Astrocyte of the spinal cord (primary cell): ENCODE measurements around the gene TBRG4.

ENCODE experiments used
- DNase-seq: peaks from one replicate; pipeline ENCODE4 v3.0.0; 2011; ENCODE audit warnings: low read depth, low spot score
- H3K4me3 ChIP-seq: 2 replicates; pipeline ENCODE4 v1.5.1; 2011; ENCODE audit warnings: low read depth, mild to moderate bottlenecking, low read length, moderate library complexity
- CTCF ChIP-seq: IDR thresholded peaks from 2 replicates; pipeline ENCODE4 v1.5.1; 2012; ENCODE audit warnings: low read depth, mild to moderate bottlenecking, low read length, inconsistent platforms
- in situ Hi-C: cut with HindIII; loops from 2 replicates; pipeline ENCODE4 v1.10.0; 2017; ENCODE audit warnings: low sequenced_read_pairs

Gene TBRG4

DNA sequence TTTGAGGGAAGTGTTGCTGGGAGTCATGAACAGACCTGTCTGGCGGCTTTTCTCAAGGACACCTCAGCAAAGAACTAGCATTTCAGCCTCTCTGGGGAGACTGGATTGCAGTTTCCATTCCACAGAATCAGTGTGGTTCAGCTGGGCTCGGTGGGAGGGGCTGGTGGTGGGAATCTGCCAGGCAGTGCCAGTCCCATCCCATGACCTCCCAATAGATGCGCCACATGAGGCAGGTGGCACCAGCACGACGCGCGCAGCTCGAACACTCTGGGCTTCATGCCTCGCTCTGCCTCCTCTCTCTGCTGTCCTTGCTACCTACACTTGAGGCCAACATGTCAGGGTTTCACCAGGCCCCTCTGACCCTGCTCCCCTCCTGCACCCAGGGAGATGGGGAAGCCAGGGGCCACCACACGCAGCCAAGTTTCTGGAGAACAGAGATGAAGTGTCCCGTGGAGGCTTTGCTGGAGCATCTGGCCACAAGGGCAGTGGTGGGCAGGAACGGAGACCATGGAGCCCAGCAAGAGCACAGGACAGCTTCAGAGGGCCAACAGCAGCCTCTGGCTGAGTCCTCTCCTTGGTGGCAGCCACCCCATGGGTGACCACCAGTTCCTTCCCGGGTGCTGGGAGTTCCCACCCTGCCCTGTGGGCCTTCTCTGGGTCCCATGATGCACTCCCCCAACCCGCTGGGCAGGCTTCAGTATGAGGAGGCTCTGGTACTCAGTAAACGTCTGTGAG is 25.0 kb downstream of the TBRG4 start:
- TF ChIP-seq CTCF = no peak
- in situ Hi-C loops = no loop called here
- no peak overlapping the region for H3K4me3 ChIP-seq
- DNase-seq = no peak

- in situ Hi-C loops = no loop called here
- no peak for TF ChIP-seq CTCF
- no peak overlapping the region for H3K4me3 ChIP-seq
- DNase-seq = no peak
Observed at GRCh38 chr7:45085619-45086200, 25.8 kb downstream of the TBRG4 start.

DNA sequence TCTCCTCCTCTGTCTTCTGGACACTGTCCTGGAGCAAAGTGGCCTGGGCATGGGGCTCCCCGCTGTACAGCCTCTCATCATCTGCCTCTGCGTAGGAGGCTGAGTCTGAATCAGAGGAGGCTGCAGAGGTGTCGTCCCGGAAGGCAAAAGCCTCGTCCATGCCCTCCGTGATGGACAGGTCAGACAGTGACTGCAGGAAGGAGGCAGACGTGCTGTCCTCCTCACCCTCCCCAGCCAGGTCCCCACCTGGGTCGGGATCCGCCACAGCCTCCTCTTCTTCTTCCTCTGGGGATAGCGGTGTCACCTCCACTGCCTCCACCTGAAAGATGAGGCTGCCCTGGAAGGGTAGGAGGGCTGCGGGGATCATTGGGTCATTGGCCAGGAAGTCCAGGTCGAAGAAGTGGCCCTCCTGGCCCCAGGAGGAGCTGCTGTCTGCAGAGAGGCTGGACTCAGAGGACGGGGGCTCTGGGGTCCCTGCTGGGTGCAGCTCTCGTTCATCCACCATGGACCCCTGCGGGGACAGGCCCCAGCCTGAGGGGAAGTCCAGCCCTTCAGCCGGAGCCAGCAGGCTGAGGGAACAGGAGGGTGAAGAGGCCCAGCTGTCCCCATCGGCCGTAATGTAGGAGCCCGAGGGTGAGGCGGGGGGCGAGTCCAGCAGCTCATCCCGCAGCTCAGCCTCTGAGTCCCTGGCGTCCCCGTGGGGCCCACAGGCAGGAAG is 26.4 kb downstream of the TBRG4 start:
- no peak overlapping the region for H3K4me3 ChIP-seq
- in situ Hi-C loops = no loop called here
- DNase-seq = no peak

DNA sequence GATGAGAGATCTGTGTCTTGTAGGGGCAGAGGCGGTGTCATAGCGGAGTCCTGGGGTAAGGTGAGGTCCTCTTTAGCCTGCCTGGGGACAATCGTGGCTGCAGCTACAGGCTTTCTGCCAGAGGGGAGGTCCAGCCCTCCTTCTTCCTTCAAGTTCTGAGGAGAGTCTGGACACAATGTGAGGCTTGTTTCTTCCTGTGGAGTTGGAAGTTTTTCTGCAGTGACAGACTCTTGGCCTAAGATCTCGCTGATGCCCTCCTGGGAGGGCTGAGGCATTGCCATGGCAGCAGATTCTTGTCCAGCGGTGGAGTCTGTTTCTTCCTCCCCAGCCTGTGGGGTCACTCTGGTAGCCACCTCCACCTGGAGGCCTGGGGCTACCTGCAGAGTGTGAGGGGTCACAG is 27.2 kb downstream of the TBRG4 start:
- in situ Hi-C loops = no loop called here
- no peak for TF ChIP-seq CTCF
- H3K4me3 ChIP-seq = no peak overlapping the region
- no peak for DNase-seq

More for the DNA sequence above, 26.4 kb downstream of the TBRG4 start:
- no peak for TF ChIP-seq CTCF

- in situ Hi-C loops = no loop called here
Observed at GRCh38 chr7:45082831-45083331, 28.6 kb downstream of the TBRG4 start.

More at GRCh38 chr7:45082831-45083331, 28.6 kb downstream of the TBRG4 start:
- DNase-seq = no peak
- no peak for TF ChIP-seq CTCF
- no peak overlapping the region for H3K4me3 ChIP-seq
